ENCODE data around the gene GABBR2.

DNA sequence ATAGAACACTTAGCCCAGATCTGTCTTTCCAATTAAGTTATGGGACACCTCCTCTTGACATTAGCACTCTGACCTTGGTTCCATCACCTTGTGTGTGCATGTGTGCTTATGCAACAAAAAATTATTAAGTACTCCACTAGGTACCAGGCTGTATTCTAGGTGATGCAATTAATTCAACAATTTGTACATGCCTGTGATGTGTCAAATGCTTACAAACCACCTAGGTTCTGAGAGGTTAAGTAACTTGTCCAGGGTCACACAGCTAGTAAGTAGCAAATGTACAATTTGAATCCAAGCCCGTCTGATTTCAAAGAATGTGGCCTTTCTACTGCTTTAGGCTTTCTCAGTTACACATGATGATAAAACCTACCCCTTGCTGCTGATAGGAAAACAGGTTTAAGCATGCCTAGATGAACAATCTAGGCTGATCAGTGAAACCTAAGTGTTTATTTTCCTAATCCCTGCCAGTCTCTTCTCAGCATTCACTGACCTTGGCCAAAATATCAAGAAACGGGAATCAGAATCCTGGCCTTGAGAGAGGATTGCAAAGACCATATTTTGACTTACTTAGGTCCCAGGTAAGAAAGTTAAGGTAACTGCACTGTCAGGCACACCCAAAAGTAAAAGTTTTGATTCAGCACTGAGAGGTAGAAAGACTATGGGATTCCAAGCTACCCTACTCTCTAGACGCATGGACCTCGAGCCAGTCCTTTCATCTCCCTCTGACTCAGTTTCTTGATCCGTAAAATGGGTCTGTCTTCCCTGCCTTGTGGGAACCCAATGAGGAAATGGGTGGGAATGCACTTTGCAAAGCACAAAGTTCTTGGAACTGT, 454.3 kb downstream of the GABBR2 start:
- no peak for TF ChIP-seq CTCF (IDR thresholded peaks at IDR 0.05; ENCODE audit: low read length)
- no peak for TF ChIP-seq EZH2phosphoT487 (IDR thresholded peaks at IDR 0.05; ENCODE audit: low read length)
- TF ChIP-seq EZH2 (optimal IDR thresholded peaks at IDR 0.05; ENCODE audit: low read depth, low read length): no peak

Measured in MM.1S (cell line).